Measurements from ENCODE around the gene XPO6. TPM values are rescaled to one million over a fixed set of nuclear protein-coding genes. Genes with fewer than 3 reads are reported as not detected.
"Not testable (repeated sequence)": the region's sequence is repeated elsewhere in the genome, so short reads cannot be mapped to it uniquely, and the experiment has no call there.

The XPO6 gene
- total RNA-seq, 1 experiment from 2014 or later: 162 TPM

DNA sequence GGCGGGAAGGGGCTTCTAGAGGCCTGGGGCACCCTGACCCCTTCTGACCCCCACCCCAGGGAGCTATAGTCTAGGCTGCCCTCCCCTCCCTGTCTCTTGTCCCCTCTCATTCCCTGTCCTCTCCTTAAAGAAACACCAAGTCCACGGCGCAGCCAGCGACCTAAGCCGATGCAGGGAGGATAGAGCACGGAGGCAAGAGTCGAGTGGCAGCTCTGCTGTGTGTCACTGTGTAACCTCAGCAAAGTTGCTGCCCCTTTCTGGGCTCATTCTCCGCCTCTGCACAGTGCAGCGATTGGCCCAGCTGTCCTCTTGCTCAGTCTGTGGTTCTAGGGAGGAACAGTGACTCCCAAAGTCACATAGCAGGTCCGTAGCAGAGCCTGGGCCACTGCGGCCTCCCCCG is 44.1 kb upstream of the XPO6 start (continued):
- TF ChIP-seq, protein P1, sequence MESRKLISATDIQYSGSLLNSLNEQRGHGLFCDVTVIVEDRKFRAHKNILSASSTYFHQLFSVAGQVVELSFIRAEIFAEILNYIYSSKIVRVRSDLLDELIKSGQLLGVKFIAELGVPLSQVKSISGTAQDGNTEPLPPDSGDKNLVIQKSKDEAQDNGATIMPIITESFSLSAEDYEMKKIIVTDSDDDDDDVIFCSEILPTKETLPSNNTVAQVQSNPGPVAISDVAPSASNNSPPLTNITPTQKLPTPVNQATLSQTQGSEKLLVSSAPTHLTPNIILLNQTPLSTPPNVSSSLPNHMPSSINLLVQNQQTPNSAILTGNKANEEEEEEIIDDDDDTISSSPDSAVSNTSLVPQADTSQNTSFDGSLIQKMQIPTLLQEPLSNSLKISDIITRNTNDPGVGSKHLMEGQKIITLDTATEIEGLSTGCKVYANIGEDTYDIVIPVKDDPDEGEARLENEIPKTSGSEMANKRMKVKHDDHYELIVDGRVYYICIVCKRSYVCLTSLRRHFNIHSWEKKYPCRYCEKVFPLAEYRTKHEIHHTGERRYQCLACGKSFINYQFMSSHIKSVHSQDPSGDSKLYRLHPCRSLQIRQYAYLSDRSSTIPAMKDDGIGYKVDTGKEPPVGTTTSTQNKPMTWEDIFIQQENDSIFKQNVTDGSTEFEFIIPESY (IDR thresholded peaks at IDR 0.05; ENCODE audit: extremely low read depth, insufficient replicate concordance, low read length): no peak
- TF ChIP-seq EZH2phosphoT487 (IDR thresholded peaks at IDR 0.05; ENCODE audit: borderline replicate concordance): no peak

DNA sequence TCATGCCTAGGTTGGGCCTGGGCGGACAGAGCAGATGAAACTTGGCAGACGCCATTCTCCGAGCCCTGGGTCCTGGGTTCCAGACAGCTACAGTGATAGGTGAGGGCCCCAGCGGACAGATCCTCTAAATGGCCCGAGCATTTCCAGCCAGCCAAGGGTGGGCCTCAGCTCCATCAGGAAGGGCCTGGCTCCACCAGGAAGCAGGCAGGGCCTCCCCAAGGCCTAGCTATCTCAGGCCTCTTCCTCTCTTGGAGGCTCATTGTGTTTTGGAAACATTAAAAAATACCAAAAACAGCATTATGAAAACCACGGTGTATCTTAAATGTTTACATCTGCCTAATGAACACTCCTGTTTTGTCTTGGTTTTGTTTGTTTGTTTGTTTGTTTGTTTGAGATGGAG is 42.4 kb upstream of the XPO6 start:
- POLR2A ChIA-PET: no interaction called here
- RAD21 ChIA-PET (ENCODE audit: low non-redundant PET in 1 of 2, low total read pairs in 2 of 2, uncharacterized antibody in 2 of 2, unreplicated experiment in 2 of 2): no interaction called here
- Histone ChIP-seq H2AFZ (ENCODE audit: low read depth, low read length, poor library complexity, severe bottlenecking) (no peak overlapping the region), H3K9ac (ENCODE audit: low read length) (no peak overlapping the region), H3K9me2 (ENCODE audit: insufficient read depth) (no peaks in the 10 kb centered on the region), H3K27ac (ENCODE audit: low read depth, low read length) (no peak overlapping the region), H3K4me2 (ENCODE audit: low read length) (no peak overlapping the region), H3K4me1 (ENCODE audit: control insufficient read depth in 1 of 2, insufficient read depth in 2 of 2, low read length in 2 of 2) (no peaks in the 10 kb centered on the region), H3K9me3 (ENCODE audit: control insufficient read depth in 1 of 2, insufficient read depth in 1 of 2, low read depth in 1 of 2, low read length in 2 of 2) (no peaks in the 10 kb centered on the region), H3K4me3 (replicated peaks in 1 of 2; ENCODE audit: low read depth in 1 of 2, low read length in 2 of 2) (no peak overlapping the region), H3K27me3 (ENCODE audit: insufficient read depth, low read length) (no peaks in the 10 kb centered on the region), H3K36me3 (ENCODE audit: control insufficient read depth in 1 of 2, insufficient read depth in 2 of 2, low read length in 2 of 2) (no peaks in the 10 kb centered on the region), H4K20me1 (ENCODE audit: insufficient read depth) (no peaks in the 10 kb centered on the region), H3K79me2 (ENCODE audit: insufficient read depth, low read length) (no peaks in the 10 kb centered on the region)
- no peak for ATAC-seq
- CTCF ChIA-PET: no interaction called here
- BruUV-seq (replicated peaks): no TSS peak
- intact Hi-C loops (cut with micrococcal nuclease): no loop called here
- no peak for DNase-seq (ENCODE audit: low read depth, low spot score)
- TF ChIP-seq ELF1 (IDR thresholded peaks at IDR 0.05; ENCODE audit: borderline replicate concordance, low read depth) (no peak), RAD21 (IDR thresholded peaks at IDR 0.05; ENCODE audit: low read depth) (no peak), JUND (IDR thresholded peaks at IDR 0.05) (no peak), CBX3 (IDR thresholded peaks at IDR 0.05; ENCODE audit: low read depth) (no peak), CEBPB (IDR thresholded peaks at IDR 0.05; ENCODE audit: low read depth) (no peak)

DNA sequence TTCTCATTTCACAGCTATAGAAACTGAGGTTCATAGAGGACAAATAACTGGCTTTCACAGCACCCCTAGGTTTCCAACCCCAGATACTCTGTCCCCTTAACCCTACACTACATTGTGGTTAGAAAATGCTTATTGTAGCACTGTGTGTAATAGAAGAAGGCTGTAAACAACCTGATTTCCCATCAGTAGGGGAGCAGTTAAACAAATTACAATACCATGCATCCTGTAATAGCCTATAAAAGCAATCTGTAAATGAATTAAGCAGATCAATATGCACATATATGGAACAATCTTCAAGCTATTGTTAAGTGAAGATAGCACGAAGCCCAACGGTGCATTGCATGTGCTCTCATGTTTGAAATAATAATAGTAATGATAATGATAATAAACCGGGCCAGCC is 39.2 kb upstream of the XPO6 start:
- Histone ChIP-seq H3K4me1 (ENCODE audit: control insufficient read depth in 1 of 2, insufficient read depth in 2 of 2, low read length in 2 of 2) (no peaks in the 10 kb centered on the region), H3K9me3 (ENCODE audit: control insufficient read depth in 1 of 2, insufficient read depth in 1 of 2, low read depth in 1 of 2, low read length in 2 of 2) (no peaks in the 10 kb centered on the region), H3K36me3 (ENCODE audit: control insufficient read depth in 1 of 2, insufficient read depth in 2 of 2, low read length in 2 of 2) (no peaks in the 10 kb centered on the region), H2AFZ (ENCODE audit: low read depth, low read length, poor library complexity, severe bottlenecking) (no peak overlapping the region), H3K9ac (ENCODE audit: low read length) (no peak overlapping the region), H3K27me3 (ENCODE audit: insufficient read depth, low read length) (no peaks in the 10 kb centered on the region), H3K4me2 (ENCODE audit: low read length) (no peak overlapping the region), H3K27ac (ENCODE audit: low read depth, low read length) (no peak overlapping the region), H4K20me1 (ENCODE audit: insufficient read depth) (no peaks in the 10 kb centered on the region), H3K79me2 (ENCODE audit: insufficient read depth, low read length) (no peaks in the 10 kb centered on the region), H3K9me2 (ENCODE audit: insufficient read depth) (no peaks in the 10 kb centered on the region), H3K4me3 (replicated peaks in 1 of 2; ENCODE audit: low read depth in 1 of 2, low read length in 2 of 2) (no peak overlapping the region)
- RAD21 ChIA-PET (ENCODE audit: low non-redundant PET in 1 of 2, low total read pairs in 2 of 2, uncharacterized antibody in 2 of 2, unreplicated experiment in 2 of 2): no interaction called here
- DNase-seq (ENCODE audit: low read depth, low spot score) (no peak), ATAC-seq (no peak)
- CTCF ChIA-PET: no interaction called here
- TF ChIP-seq CEBPB (IDR thresholded peaks at IDR 0.05; ENCODE audit: low read depth) (no peak), SIN3A (IDR thresholded peaks at IDR 0.05; ENCODE audit: low read depth) (no peak)
- no TSS peak for BruUV-seq (replicated peaks)
- POLR2A ChIA-PET: no interaction called here
- intact Hi-C loops (cut with micrococcal nuclease): no loop called here

DNA sequence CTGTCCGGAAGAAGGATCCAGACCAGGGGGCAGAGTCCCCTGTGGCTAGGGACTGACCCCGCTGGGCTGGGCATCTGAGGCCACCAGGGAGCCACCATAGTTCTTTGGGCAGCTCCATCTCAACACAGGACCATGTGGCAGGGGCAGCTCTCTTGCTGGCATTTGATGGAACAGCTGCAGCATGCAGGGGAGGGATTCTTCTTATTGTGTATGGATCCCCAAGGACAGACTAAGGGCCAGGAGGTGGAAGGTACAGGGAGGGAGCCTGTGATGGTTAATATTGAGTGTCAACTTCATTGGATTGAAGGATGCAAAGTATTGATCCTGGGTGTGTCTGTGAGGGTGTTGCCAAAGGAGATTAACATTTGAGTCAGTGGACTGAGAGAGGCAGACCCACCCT is 37.7 kb upstream of the XPO6 start:
- H3K4me3 ChIP-seq (replicated peaks in 1 of 2; ENCODE audit: low read depth in 1 of 2, low read length in 2 of 2); DNase-seq (ENCODE audit: low read depth, low spot score); H3K4me2 ChIP-seq (ENCODE audit: low read length); intact Hi-C loops (cut with micrococcal nuclease); RAD21 ChIA-PET (ENCODE audit: low non-redundant PET in 1 of 2, low total read pairs in 2 of 2, uncharacterized antibody in 2 of 2, unreplicated experiment in 2 of 2); H3K36me3 ChIP-seq (ENCODE audit: control insufficient read depth in 1 of 2, insufficient read depth in 2 of 2, low read length in 2 of 2); H3K79me2 ChIP-seq (ENCODE audit: insufficient read depth, low read length); H3K27me3 ChIP-seq (ENCODE audit: insufficient read depth, low read length); H3K9ac ChIP-seq (ENCODE audit: low read length); H3K9me2 ChIP-seq (ENCODE audit: insufficient read depth); H2AFZ ChIP-seq (ENCODE audit: low read depth, low read length, poor library complexity, severe bottlenecking); H3K4me1 ChIP-seq (ENCODE audit: control insufficient read depth in 1 of 2, insufficient read depth in 2 of 2, low read length in 2 of 2); ATAC-seq; CTCF ChIA-PET; BruUV-seq (replicated peaks); H3K9me3 ChIP-seq (ENCODE audit: control insufficient read depth in 1 of 2, insufficient read depth in 1 of 2, low read depth in 1 of 2, low read length in 2 of 2); H3K27ac ChIP-seq (ENCODE audit: low read depth, low read length); POLR2A ChIA-PET; H4K20me1 ChIP-seq (ENCODE audit: insufficient read depth): not testable (repeated sequence)

Data from HCT116 (cell line).